GM21447 (cell line): ENCODE measurements around the gene BEAN1.
"Not testable (repeated sequence)": the region's sequence is repeated elsewhere in the genome, so short reads cannot be mapped to it uniquely, and the experiment has no call there.

Experiments
- ATAC-seq: cut with Tn5 transposase; IDR thresholded peaks from one replicate; pipeline ENCODE4 v1.9.1; 2021; ENCODE audit not compliant: unreplicated experiment

BEAN1 gene

DNA sequence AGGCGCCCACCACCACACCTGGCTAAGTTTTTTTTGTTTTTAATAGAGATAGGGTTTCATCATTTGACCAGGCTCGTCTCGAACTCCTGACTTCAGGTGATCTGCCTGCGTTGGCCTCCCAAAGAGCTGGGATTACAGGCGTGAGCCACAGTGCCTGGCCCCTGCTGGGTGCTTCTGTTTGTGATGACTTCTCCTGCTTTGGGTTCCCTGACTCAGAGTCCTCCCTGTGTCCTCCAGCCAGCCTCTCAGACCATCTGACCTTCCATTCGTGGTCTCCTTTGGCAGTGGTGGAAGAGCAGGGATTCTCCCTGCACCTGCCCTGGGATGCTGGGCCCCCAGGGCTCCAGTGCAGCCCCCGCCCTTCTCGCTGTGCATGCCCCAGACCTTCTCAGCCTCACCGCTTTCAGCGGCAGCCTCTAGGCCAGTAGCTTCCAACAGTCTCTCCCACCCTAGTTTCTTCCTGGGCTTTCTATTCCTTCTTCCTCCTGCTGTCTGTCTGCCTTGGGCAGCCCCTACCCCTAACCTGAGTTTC is 13.2 kb downstream of the BEAN1 start:
- no peak for ATAC-seq

GRCh38 chr16:66440970-66441369 is 13.9 kb downstream of the BEAN1 start:
- no peak for ATAC-seq

GRCh38 chr16:66441586-66442375 is 14.7 kb downstream of the BEAN1 start:
- ATAC-seq = no peak

- ATAC-seq = no peak
These were observed 15.6 kb downstream of the BEAN1 start for GRCh38 chr16:66442502-66443268.

DNA sequence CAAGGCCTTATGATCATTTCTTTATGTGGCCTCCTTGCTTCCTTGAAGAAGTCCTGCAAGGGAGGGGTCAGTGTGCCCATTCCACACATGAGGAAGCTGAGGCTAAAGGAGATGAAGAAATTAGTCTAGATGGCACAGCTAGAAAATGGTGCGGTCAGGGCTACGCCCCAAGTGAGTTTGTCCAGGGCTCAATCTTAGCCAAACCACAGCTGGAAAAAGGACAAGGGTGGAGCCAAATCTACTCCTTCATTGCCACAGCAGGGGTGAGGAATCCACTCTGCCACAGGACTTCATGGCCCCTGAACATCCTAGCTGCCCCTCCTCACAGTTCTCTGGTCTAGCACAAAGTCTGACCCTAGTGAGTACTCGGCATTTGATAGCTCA is 16.2 kb downstream of the BEAN1 start:
- no peak for ATAC-seq

GRCh38 chr16:66444049-66444481 is 17.0 kb downstream of the BEAN1 start:
- ATAC-seq = no peak

- ATAC-seq = no peak
These were observed 19.6 kb downstream of the BEAN1 start for GRCh38 chr16:66446737-66447136.

DNA sequence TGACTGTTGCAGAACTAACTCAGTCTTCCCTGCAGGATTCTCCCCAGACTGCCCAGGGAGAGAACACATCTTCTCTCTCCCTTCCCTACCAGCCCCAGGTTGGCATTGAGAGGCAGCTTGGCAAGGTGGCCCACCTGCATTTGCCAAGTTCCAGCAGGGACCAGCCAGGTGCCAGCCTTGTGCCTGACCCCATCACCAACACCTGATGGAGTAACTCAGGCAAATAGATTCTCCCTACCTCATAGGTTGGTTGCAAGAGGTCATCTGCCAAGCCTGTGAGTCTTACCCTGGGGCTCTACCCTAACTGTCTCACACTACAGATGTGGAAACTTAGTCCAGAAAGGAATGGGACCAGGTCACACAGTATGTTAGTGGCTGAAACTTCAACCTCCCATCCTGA is 20.4 kb downstream of the BEAN1 start:
- no peak for ATAC-seq

GRCh38 chr16:66451548-66451947 is 24.5 kb downstream of the BEAN1 start:
- ATAC-seq = no peak

- not testable (repeated sequence) for ATAC-seq
These were observed 26.1 kb downstream of the BEAN1 start for GRCh38 chr16:66453230-66453629.

GRCh38 chr16:66454751-66455150 is 27.7 kb downstream of the BEAN1 start:
- no peak for ATAC-seq

DNA sequence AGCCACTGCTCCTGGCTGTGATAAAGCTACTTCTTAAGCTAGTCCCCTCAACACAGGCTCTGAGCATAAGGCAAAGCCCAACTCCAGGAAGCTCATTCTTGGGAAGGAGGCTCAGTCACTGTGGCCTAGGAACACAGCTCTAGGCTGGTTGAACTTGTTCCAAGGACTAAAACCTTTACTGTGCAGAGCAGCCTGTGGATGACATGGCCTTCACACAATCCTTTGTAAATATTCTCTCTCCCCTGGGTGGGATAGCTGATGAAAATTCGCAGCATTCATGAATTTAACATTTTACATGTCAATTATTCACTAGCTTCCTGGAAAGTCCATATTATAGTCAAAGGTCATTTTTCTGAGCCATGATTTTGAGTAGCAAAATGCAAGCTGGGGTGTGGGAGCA is 28.9 kb downstream of the BEAN1 start:
- ATAC-seq = no peak

DNA sequence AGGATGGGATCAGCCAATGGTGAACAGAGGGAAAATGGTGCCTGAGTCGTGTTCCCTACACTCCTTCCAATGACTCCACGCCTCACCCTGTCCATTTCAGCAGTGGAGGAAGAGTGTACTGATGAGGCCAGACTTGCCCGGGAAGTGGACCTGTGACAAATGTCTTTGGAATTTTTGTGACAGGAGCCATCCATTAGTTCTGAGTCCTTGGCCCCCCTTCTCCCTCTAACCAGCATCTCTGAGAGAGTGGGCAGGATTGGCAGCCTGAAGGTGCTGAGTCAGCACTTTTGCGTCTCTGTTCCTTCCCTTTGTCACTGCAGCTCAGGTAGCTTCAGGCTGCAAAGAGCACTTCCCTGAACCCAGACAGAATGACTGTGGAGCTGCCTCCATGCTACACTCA is 30.8 kb downstream of the BEAN1 start:
- no peak for ATAC-seq

GRCh38 chr16:66458292-66458691 is 31.2 kb downstream of the BEAN1 start:
- no peak for ATAC-seq

GRCh38 chr16:66458853-66459252 is 31.8 kb downstream of the BEAN1 start:
- no peak for ATAC-seq

DNA sequence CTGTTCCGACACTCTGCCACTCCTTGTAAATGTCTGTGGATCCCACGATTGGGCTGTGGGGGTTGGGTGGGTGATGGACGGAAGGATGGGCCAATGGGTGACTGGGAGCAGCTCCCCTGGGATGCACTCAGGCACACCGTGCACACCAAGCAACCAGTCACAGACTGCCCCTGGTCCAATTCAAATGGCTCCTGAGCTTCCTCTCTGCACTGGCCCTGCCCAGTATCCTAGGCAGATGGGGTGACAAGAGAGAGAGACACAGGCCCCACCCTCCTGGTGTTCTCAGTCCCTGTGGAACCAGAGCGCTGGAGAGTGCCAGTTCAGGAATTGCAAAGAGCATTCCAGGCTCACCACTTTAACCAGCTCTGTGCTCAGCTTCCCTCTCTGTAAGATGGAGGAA is 32.8 kb downstream of the BEAN1 start:
- ATAC-seq = no peak

GRCh38 chr16:66460703-66461102 is 33.6 kb downstream of the BEAN1 start:
- no peak for ATAC-seq

GRCh38 chr16:66462912-66463311 is 35.8 kb downstream of the BEAN1 start:
- no peak for ATAC-seq

- ATAC-seq = not testable (repeated sequence)
These were observed 38.9 kb downstream of the BEAN1 start for GRCh38 chr16:66465946-66466345.

GRCh38 chr16:66466636-66467035 is 39.5 kb downstream of the BEAN1 start:
- not testable (repeated sequence) for ATAC-seq

DNA sequence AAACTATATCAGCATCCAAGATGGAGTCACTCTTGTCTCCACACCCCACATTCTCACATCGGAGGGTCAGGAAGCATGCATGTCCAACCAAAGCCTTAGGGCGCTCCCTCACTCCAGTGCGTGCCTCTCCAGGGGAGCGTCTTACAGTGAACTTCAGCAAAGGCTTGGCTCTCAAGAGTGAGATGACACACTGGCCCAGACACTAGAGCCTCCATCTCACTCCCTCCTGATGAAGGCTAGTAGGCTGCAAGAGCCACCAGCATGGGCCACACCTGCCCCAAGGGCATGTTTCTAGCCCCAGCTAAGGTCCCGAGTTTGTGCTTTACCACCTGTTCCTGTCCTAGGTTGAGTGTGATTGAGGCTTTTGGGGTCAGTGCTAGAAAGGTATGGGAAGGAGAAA is 40.5 kb downstream of the BEAN1 start:
- ATAC-seq = no peak

DNA sequence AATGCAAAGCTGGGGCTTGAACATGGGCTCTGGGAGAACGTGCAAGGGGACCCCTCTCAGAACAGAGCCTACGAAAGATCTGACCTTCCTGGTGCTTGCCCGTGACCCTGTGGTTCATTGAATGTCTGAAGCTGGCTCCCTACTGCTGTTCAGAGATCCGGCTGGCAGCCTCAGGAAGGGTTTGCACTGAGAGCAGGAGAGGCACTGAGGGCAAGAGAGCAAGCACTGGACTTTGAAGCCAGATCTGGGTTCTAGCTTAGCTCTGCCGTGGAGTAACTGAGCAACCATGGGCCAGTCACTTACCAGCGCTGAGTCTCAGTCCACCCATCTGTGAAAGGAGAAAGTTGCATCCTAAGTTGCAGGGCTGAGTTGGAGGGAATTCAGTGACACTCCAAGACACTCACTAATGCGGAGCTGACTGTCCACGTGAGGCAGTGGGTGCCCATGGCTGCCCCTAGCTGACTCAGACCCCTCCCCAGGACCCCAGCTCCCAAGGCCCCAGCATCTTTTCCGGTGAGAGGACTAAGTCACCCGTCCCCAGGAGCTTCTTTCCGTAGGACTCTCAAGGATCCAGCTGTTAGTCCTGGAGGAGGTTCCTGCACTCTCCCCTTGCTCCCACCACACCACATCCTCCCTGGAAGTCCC is 41.3 kb downstream of the BEAN1 start:
- no peak for ATAC-seq
